WI38 (cell line): ENCODE measurements around the gene NLRP10.

Source experiments
- H3K4me3 ChIP-seq: 2 replicates; pipeline ENCODE4 v1.5.1; 2011; ENCODE audit warnings: low read depth, mild to moderate bottlenecking, control low read depth, low read length
- TF ChIP-seq, protein P1 (sequence below): IDR thresholded peaks from 2 replicates; pipeline ENCODE4 v1.5.1; 2012; ENCODE audit warnings: low read depth, mild to moderate bottlenecking, control low read depth, low read length

The NLRP10 gene

DNA sequence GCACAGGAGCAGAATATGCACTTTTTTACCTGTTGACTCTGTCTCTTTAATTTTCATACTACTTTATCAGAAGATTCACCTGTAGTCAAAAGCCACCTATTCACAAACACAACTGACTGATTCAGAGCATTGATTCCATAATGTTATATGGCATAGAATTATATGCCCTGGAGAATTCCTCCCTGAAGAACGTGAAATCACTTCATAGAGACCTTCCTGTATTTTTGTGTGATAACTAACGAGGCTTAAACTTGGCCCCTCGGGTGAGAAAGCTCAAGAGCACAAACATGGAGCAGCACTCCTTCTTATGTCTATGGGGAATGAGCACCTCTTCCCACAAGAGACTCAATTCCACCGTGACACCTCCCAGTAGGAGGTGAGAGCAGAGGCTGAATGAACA is 34.1 kb downstream of the NLRP10 start, which contains the start of gene OR10A6:
OR10A6 (minus strand) TSS at position 101 of the 400 bp plus-strand sequence. CDS start 2,606 bp downstream, outside the sequence.
- no peak within 1 kb of the TSS for H3K4me3 ChIP-seq
- TF ChIP-seq, protein P1, sequence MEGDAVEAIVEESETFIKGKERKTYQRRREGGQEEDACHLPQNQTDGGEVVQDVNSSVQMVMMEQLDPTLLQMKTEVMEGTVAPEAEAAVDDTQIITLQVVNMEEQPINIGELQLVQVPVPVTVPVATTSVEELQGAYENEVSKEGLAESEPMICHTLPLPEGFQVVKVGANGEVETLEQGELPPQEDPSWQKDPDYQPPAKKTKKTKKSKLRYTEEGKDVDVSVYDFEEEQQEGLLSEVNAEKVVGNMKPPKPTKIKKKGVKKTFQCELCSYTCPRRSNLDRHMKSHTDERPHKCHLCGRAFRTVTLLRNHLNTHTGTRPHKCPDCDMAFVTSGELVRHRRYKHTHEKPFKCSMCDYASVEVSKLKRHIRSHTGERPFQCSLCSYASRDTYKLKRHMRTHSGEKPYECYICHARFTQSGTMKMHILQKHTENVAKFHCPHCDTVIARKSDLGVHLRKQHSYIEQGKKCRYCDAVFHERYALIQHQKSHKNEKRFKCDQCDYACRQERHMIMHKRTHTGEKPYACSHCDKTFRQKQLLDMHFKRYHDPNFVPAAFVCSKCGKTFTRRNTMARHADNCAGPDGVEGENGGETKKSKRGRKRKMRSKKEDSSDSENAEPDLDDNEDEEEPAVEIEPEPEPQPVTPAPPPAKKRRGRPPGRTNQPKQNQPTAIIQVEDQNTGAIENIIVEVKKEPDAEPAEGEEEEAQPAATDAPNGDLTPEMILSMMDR = no peak

DNA sequence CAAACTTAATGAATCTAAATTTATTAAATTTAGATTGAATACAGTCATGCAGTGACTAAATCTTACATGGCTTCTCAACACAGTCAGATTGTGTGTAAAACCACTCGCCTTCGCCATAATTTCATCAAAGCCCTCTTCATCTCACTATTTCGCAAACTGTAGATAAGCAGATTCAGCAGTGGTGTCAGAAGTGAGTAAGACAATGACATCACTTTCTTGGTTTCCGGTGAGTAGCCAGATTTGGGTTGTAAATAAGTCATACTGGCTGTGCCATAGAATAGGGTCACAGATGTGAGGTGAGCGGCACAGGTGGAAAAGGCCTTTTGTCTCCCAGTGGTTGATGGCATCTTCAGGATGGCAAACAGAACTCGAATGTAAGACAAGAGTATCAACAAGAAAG is 37.6 kb downstream of the NLRP10 start:
- no peak overlapping the region for H3K4me3 ChIP-seq
- TF ChIP-seq, protein P1 = no peak

DNA sequence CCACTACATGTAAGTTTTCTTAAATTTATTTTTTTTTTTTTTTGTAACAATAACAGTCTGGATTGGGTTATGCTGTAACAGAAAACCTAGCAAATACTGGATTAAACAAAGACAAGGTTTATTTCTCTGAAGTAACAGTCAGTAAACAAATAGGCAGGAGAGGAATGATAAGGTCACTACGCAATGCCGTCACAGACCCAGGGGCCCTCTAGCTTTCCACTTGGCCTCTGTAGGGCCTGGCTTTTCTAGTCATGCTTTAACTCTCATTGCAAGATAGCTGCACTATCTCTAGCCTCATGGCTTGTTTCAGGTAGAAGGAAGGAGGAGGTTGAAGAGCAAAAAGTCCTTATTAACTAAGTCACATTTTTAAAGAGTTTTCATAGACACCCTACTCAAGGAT is 40.7 kb downstream of the NLRP10 start:
- TF ChIP-seq, protein P1 = no peak
- no peak overlapping the region for H3K4me3 ChIP-seq

DNA sequence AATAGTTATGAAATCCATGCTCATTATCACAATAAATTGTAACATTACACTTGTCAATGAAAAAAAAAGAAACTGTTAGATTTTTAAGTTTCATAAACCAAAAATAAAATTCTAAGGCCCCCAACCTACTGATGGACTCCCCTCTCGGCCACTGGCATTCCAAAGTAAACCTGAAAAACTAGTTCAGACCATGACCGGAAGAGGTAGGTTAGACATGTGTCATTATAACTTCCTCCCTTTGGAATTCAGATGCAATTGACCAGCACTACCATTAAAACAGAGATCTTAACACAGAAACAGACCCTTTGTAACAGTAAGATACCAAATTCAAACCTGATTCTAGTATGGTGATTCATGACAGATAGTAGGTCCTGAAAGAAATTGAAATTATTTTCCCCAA is 47.1 kb downstream of the NLRP10 start:
- TF ChIP-seq, protein P1 = no peak
- no peak overlapping the region for H3K4me3 ChIP-seq
